Panc1 (cell line): ENCODE measurements around the gene SEBOX.

Experiments used
- CTCF ChIP-seq: fragments of 450-650 bp; IDR thresholded peaks from 2 replicates; pipeline ENCODE4 v1.5.1; 2017; ENCODE audit warnings: mild to moderate bottlenecking
- POLR2AphosphoS5 ChIP-seq: IDR thresholded peaks from 2 replicates; pipeline ENCODE4 v1.6.1; 2012; ENCODE audit warnings: mild to moderate bottlenecking, low read depth, low read length, moderate library complexity
- SIN3A ChIP-seq: IDR thresholded peaks from 2 replicates; pipeline ENCODE4 v1.6.1; 2012; ENCODE audit warnings: low read depth, mild to moderate bottlenecking, low read length, moderate library complexity, borderline replicate concordance; ENCODE audit not compliant: insufficient read depth
- TF ChIP-seq, protein P1 (sequence below), 2 experiments: IDR thresholded peaks; 2 replicates each; pipeline ENCODE4 v1.6.1; 2011 to 2012; ENCODE audit warnings: low read depth in 2 of 2, control low read depth in 1 of 2, low read length in 1 of 2, mild to moderate bottlenecking in 1 of 2, moderate library complexity in 1 of 2; ENCODE audit not compliant: insufficient read depth in 1 of 2

DNA sequence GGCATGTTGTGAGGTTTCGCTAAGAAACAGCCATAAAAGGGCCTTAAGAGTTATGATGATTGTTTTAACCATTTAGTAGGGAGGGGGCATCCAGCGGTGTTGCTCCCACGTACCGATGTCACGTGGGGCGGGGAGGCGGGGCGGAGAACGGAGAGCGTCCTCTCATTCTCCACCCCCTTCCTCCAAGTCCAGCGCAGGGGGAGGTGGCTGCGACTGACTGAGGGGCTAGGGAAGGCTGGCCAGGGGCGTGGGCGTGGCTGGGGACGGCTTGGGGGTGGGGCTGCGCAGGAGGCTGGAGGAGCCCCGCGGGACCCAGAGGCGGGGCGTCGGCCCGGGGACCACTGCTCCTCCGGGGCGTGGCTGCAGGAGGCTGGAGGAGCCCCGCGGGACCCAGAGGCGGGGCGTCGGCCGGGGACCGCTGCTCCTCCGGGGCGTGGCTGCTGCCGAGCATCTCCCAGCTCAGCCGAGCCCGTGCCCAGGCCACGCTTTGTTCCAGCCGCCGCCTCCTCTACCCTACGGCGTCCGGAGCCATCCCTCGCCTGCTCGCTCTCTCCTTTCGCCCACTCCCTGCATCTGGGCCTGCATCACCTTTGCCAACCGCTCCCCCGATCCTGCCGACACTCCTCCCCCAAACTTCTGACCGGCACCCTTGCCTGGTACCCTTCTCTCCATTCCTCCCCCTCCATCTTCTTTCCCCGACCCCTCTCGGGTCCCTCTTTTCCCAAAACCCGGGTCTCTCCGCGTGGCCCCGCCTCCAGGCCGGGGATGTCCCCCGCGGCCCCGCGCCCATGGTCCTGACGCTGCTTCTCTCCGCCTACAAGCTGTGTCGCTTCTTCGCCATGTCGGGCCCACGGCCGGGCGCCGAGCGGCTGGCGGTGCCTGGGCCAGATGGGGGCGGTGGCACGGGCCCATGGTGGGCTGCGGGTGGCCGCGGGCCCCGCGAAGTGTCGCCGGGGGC, 6.5 kb upstream of the SEBOX start, which contains the start of gene SARM1:
- TF ChIP-seq CTCF: no peak
- no peak for TF ChIP-seq POLR2AphosphoS5
- TF ChIP-seq, protein P1, sequence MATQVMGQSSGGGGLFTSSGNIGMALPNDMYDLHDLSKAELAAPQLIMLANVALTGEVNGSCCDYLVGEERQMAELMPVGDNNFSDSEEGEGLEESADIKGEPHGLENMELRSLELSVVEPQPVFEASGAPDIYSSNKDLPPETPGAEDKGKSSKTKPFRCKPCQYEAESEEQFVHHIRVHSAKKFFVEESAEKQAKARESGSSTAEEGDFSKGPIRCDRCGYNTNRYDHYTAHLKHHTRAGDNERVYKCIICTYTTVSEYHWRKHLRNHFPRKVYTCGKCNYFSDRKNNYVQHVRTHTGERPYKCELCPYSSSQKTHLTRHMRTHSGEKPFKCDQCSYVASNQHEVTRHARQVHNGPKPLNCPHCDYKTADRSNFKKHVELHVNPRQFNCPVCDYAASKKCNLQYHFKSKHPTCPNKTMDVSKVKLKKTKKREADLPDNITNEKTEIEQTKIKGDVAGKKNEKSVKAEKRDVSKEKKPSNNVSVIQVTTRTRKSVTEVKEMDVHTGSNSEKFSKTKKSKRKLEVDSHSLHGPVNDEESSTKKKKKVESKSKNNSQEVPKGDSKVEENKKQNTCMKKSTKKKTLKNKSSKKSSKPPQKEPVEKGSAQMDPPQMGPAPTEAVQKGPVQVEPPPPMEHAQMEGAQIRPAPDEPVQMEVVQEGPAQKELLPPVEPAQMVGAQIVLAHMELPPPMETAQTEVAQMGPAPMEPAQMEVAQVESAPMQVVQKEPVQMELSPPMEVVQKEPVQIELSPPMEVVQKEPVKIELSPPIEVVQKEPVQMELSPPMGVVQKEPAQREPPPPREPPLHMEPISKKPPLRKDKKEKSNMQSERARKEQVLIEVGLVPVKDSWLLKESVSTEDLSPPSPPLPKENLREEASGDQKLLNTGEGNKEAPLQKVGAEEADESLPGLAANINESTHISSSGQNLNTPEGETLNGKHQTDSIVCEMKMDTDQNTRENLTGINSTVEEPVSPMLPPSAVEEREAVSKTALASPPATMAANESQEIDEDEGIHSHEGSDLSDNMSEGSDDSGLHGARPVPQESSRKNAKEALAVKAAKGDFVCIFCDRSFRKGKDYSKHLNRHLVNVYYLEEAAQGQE (IDR thresholded peaks at IDR 0.05; ENCODE audit: insufficient read depth in 1 of 2, low read depth in 2 of 2, low read length in 1 of 2): 0 out of 4 replicates have a peak, but pooled peaks of 1 of the 2 experiments have one; percentile 30
- 0 out of 2 replicates have a peak, but pooled peaks have one; percentile 43 for TF ChIP-seq SIN3A
